ENCODE measurements around the gene CD1D. TPM values are rescaled to one million over a fixed set of nuclear protein-coding genes. Genes with fewer than 3 reads are reported as not detected.

Gene CD1D
- total RNA-seq (33.5 TPM), polyA plus RNA-seq (15.0 TPM)
- long read RNA-seq, donor 1 = 0 reads
- long read RNA-seq, donor 2, partial matches to known transcripts = 149 of 149 reads
- long read RNA-seq, donor 2, other reads (novel, unspliced or antisense) = 0 of 149 reads
- long read RNA-seq, donor 3, partial matches to known transcripts = 41 of 41 reads
- long read RNA-seq, donor 3, other reads (novel, unspliced or antisense) = 0 of 41 reads
- long read RNA-seq, donor 4, partial matches to known transcripts = 17 of 22 reads
- long read RNA-seq, donor 4, other reads (novel, unspliced or antisense) = 5 of 22 reads
- long read RNA-seq, donor 5, partial matches to known transcripts = 10 of 10 reads
- long read RNA-seq, donor 5, other reads (novel, unspliced or antisense) = 0 of 10 reads
- long read RNA-seq, donor 6 = 0 reads
- long read RNA-seq, donor 7, partial matches to known transcripts = 62 of 62 reads
- long read RNA-seq, donor 7, other reads (novel, unspliced or antisense) = 0 of 62 reads
- long read RNA-seq, donor 8, partial matches to known transcripts = 5 of 5 reads
- long read RNA-seq, donor 8, other reads (novel, unspliced or antisense) = 0 of 5 reads
- long read RNA-seq, donor 9, partial matches to known transcripts = 5 of 5 reads
- long read RNA-seq, donor 9, other reads (novel, unspliced or antisense) = 0 of 5 reads
- long read RNA-seq, donor 10, partial matches to known transcripts = 13 of 13 reads
- long read RNA-seq, donor 10, other reads (novel, unspliced or antisense) = 0 of 13 reads

DNA sequence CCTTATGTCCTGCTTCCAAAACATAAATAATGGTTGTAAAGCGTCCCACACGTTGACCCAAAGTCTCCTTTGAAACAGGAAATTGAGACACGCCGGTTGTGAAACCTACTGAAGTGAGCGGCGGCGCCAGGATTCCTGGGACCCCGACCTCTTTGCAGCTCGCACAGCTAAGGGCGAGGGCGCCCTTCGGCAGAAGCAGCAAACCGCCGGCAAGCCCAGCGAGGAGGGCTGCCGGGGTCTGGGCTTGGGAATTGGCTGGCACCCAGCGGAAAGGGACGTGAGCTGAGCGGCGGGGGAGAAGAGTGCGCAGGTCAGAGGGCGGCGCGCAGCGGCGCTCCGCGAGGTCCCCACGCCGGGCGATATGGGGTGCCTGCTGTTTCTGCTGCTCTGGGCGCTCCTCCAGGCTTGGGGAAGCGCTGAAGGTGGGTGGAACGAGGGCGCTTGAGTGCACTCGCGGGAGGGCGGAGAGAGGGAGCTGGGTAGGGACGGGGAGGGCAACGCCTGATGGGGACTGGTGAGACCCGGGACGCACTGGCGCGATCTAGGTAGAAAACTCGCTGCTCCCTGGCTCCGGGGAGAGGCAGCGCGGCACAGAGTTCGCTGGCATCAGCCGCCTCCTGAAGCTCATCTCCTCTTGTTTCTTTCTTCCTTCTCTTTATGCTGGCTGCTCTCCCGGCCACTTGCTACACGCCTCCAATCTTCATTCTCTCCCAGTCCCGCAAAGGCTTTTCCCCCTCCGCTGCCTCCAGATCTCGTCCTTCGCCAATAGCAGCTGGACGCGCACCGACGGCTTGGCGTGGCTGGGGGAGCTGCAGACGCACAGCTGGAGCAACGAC lies at the start of gene CD1D:
TSS of gene CD1D (plus strand) at position 155 of the 836 bp plus-strand sequence. CDS start at position 362, 207 bp downstream.
- peaks cover 39 to 52% of the 10 kb centered on the region in 2 donors for H3K4me1 ChIP-seq (ENCODE audit: control insufficient read depth in 2 of 2, insufficient read depth in 2 of 2, low read length in 2 of 2)
- H3K27ac ChIP-seq (ENCODE audit: low read depth in 1 of 2, low read length in 1 of 2) = peak within 1 kb of the TSS; percentile 64 to 77
- whole genome bisulfite sequencing = under 1% methylated on average over 63 of the region's 63 CpGs
- peaks cover 12 to 14% of the 10 kb centered on the region in 2 donors for H3K36me3 ChIP-seq (ENCODE audit: control insufficient read depth in 2 of 2, insufficient read depth in 2 of 2, low read length in 1 of 2)
- peaks cover 0 to 16% of the 10 kb centered on the region in 2 donors for H3K27me3 ChIP-seq (ENCODE audit: control insufficient read depth in 2 of 2, insufficient read depth in 1 of 2, low read length in 1 of 2)
- peak in 3 of 9 donors; percentile 50 to 68 (median 61) for DNase-seq (ENCODE audit: low read depth in 6 of 9, low spot score in 9 of 9)
- H3K4me3 ChIP-seq (ENCODE audit: low read length in 2 of 2) = peak within 1 kb of the TSS; percentile 88 to 91
- no peaks in the 10 kb centered on the region for H3K9me3 ChIP-seq (ENCODE audit: control insufficient read depth in 2 of 2, insufficient read depth in 1 of 2, low read length in 1 of 2)

DNA sequence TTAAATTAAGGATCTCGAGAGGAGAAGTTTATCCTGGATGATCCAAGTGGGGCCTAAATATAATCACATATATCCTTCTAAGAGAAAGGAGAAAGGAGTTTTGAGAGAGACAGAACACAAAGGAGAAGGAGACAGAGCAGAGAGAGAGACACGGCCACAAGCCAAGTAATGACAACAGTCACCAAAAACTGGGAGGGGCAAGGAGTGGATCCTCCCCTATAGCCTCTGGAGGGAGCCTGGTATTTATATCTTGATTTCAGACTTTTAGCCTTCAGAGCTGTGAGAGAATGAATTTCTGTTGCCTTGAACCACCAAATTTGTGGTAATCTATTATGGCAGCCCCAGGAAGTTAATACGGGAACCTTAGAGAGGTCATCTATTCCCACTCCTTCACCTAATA lies 49.5 kb upstream of the CD1D start:
- Histone ChIP-seq H3K27me3 (ENCODE audit: control insufficient read depth in 2 of 2, insufficient read depth in 1 of 2, low read length in 1 of 2) (no peaks in the 10 kb centered on the region), H3K4me1 (ENCODE audit: control insufficient read depth in 2 of 2, insufficient read depth in 2 of 2, low read length in 2 of 2) (peaks cover 6% of the 10 kb centered on the region in 2 donors), H3K36me3 (ENCODE audit: control insufficient read depth in 2 of 2, insufficient read depth in 2 of 2, low read length in 1 of 2) (no peaks in the 10 kb centered on the region), H3K4me3 (ENCODE audit: low read length in 2 of 2) (no peak overlapping the region), H3K9me3 (ENCODE audit: control insufficient read depth in 2 of 2, insufficient read depth in 1 of 2, low read length in 1 of 2) (no peaks in the 10 kb centered on the region), H3K27ac (ENCODE audit: low read depth in 1 of 2, low read length in 1 of 2) (no peak overlapping the region)
- 96% methylated on average over 3 of the region's 3 CpGs for WGBS
- DNase-seq (ENCODE audit: low read depth in 6 of 9, low spot score in 9 of 9) = no peak

DNA sequence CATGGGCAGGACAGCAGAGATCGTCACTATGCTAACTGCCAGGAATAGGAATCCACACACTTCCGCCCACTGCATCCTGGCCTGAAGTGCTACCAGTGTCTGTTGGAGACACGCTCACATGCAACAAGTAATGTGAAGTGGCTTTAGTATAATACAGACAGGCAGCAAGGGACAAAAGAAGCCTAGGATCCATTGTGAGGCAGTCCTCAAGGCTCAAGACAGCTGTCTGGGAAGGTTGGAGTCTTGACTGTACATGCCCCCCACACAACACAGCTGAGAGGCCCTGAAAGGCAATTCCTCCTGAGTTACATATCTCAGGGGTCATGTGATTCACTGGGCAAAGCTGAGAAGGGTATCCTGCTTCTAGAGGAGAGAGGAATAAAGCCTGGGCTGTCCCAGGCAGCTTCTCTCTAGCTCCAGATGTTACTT lies 39.9 kb upstream of the CD1D start:
- Histone ChIP-seq H3K4me1 (ENCODE audit: control insufficient read depth in 2 of 2, insufficient read depth in 2 of 2, low read length in 2 of 2) (peaks cover 13 to 22% of the 10 kb centered on the region in 2 donors), H3K27ac (ENCODE audit: low read depth in 1 of 2, low read length in 1 of 2) (peak overlapping the region in 1 of 2 donors; percentile 26), H3K36me3 (ENCODE audit: control insufficient read depth in 2 of 2, insufficient read depth in 2 of 2, low read length in 1 of 2) (no peaks in the 10 kb centered on the region), H3K4me3 (ENCODE audit: low read length in 2 of 2) (no peak overlapping the region), H3K9me3 (ENCODE audit: control insufficient read depth in 2 of 2, insufficient read depth in 1 of 2, low read length in 1 of 2) (no peaks in the 10 kb centered on the region), H3K27me3 (ENCODE audit: control insufficient read depth in 2 of 2, insufficient read depth in 1 of 2, low read length in 1 of 2) (no peaks in the 10 kb centered on the region)
- WGBS = 94% methylated on average over 3 of the region's 3 CpGs
- no peak for DNase-seq (ENCODE audit: low read depth in 6 of 9, low spot score in 9 of 9)

DNA sequence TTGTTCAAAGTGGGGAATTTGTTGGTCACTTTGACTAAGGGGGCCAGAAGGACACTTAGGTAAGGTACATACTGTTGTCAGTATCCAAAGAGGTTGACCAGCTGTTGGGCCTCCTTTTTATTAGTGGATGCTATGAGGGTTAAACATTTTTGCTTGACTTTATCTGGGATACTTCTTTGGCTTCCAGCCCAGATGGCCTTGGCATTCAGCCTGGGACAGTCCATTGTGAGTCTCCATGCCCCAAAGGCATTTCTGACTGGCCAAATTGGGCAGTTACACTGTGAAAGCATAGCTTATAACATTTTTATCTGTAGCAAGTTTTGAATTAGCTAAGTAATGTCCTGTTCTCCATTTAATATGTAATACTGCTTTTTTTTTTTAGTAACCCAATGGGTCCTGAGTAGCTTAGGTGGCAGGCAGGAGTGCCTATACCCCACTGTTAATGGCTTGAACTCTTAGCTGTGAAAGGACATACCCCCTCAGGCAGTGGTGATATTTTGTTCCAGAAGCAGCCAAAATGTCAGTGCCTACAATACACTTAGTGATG lies 35.4 kb upstream of the CD1D start:
- Histone ChIP-seq H3K27me3 (ENCODE audit: control insufficient read depth in 2 of 2, insufficient read depth in 1 of 2, low read length in 1 of 2) (no peaks in the 10 kb centered on the region), H3K9me3 (ENCODE audit: control insufficient read depth in 2 of 2, insufficient read depth in 1 of 2, low read length in 1 of 2) (no peaks in the 10 kb centered on the region), H3K36me3 (ENCODE audit: control insufficient read depth in 2 of 2, insufficient read depth in 2 of 2, low read length in 1 of 2) (no peaks in the 10 kb centered on the region), H3K4me1 (ENCODE audit: control insufficient read depth in 2 of 2, insufficient read depth in 2 of 2, low read length in 2 of 2) (peaks cover 20 to 33% of the 10 kb centered on the region in 2 donors), H3K4me3 (ENCODE audit: low read length in 2 of 2) (no peak overlapping the region), H3K27ac (ENCODE audit: low read depth in 1 of 2, low read length in 1 of 2) (no peak overlapping the region)
- DNase-seq (ENCODE audit: low read depth in 6 of 9, low spot score in 9 of 9) = no peak

DNA sequence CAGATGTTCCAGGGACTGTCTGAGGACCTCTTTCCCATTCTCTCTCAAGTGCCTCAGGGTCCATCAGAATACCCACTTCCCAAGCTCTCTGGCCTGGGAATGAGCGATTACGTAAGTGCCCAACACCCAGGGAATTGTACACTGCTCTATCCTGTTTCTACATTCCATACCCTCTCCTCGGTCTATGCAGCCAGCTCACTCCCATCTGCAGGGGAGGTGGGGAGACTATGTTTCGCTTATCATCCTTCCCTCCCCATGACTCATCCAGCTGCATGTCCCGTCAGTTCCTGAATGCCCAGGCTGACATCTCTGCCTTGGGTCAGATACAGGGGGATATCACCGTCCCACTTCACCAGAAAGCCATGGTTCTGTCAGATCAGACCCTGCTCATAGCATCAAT lies 34.5 kb upstream of the CD1D start:
- no peak overlapping the region for H3K4me3 ChIP-seq (ENCODE audit: low read length in 2 of 2)
- H3K36me3 ChIP-seq (ENCODE audit: control insufficient read depth in 2 of 2, insufficient read depth in 2 of 2, low read length in 1 of 2) = no peaks in the 10 kb centered on the region
- DNase-seq (ENCODE audit: low read depth in 6 of 9, low spot score in 9 of 9) = no peak
- H3K4me1 ChIP-seq (ENCODE audit: control insufficient read depth in 2 of 2, insufficient read depth in 2 of 2, low read length in 2 of 2) = peaks cover 23 to 29% of the 10 kb centered on the region in 2 donors
- no peaks in the 10 kb centered on the region for H3K27me3 ChIP-seq (ENCODE audit: control insufficient read depth in 2 of 2, insufficient read depth in 1 of 2, low read length in 1 of 2)
- no peaks in the 10 kb centered on the region for H3K9me3 ChIP-seq (ENCODE audit: control insufficient read depth in 2 of 2, insufficient read depth in 1 of 2, low read length in 1 of 2)
- WGBS = 95% methylated on average over 6 of the region's 6 CpGs
- H3K27ac ChIP-seq (ENCODE audit: low read depth in 1 of 2, low read length in 1 of 2) = no peak overlapping the region

DNA sequence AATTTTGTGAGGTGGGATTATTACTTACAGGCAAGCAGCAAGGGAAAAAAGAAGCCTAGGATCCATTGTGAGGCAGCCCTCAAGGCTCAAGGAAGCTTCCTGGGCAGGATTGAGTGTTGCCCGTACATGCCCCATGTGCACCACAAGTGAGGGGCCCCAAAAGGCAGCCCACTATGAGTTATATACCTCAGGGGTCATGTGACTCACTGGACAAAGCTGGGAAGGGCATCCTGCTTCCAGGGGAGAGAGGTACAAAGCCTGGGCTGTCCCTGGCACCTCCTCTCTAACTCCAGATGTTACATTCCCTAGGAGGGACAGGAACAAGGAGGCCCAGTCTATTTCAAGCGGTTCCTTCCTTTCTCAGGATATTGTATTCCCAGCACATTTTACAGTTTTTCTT lies 34.0 kb upstream of the CD1D start:
- Histone ChIP-seq H3K36me3 (ENCODE audit: control insufficient read depth in 2 of 2, insufficient read depth in 2 of 2, low read length in 1 of 2) (no peaks in the 10 kb centered on the region), H3K4me1 (ENCODE audit: control insufficient read depth in 2 of 2, insufficient read depth in 2 of 2, low read length in 2 of 2) (peaks cover 23 to 29% of the 10 kb centered on the region in 2 donors), H3K27me3 (ENCODE audit: control insufficient read depth in 2 of 2, insufficient read depth in 1 of 2, low read length in 1 of 2) (no peaks in the 10 kb centered on the region), H3K27ac (ENCODE audit: low read depth in 1 of 2, low read length in 1 of 2) (no peak overlapping the region), H3K4me3 (ENCODE audit: low read length in 2 of 2) (no peak overlapping the region), H3K9me3 (ENCODE audit: control insufficient read depth in 2 of 2, insufficient read depth in 1 of 2, low read length in 1 of 2) (no peaks in the 10 kb centered on the region)
- DNase-seq (ENCODE audit: low read depth in 6 of 9, low spot score in 9 of 9) = no peak
- 99% methylated on average over 2 of the region's 2 CpGs for WGBS

DNA sequence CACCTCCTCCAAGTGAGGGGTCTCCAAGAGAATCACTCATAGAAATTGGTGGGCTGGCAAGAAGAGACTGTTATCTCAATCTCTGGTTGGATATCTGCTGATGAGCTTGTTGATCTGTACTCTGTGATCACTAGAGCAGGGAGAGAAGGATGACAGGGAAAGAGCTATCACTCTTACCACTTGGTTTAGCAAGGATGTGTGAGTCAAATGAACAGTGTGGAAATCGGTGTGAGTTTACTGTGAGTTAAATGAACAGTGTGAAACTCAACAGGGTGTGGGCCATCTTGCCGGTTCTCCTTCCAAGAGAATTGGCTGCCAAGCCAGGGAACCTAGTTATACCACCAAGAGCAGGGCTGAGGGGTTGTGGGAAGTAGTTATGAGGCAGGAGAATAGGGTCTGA lies 33.3 kb upstream of the CD1D start:
- H3K27ac ChIP-seq (ENCODE audit: low read depth in 1 of 2, low read length in 1 of 2) = no peak overlapping the region
- H3K36me3 ChIP-seq (ENCODE audit: control insufficient read depth in 2 of 2, insufficient read depth in 2 of 2, low read length in 1 of 2) = no peaks in the 10 kb centered on the region
- H3K9me3 ChIP-seq (ENCODE audit: control insufficient read depth in 2 of 2, insufficient read depth in 1 of 2, low read length in 1 of 2) = no peaks in the 10 kb centered on the region
- H3K4me1 ChIP-seq (ENCODE audit: control insufficient read depth in 2 of 2, insufficient read depth in 2 of 2, low read length in 2 of 2) = peaks cover 19 to 25% of the 10 kb centered on the region in 2 donors
- WGBS = 74% methylated on average over 2 of the region's 2 CpGs
- no peak overlapping the region for H3K4me3 ChIP-seq (ENCODE audit: low read length in 2 of 2)
- no peak for DNase-seq (ENCODE audit: low read depth in 6 of 9, low spot score in 9 of 9)
- no peaks in the 10 kb centered on the region for H3K27me3 ChIP-seq (ENCODE audit: control insufficient read depth in 2 of 2, insufficient read depth in 1 of 2, low read length in 1 of 2)

DNA sequence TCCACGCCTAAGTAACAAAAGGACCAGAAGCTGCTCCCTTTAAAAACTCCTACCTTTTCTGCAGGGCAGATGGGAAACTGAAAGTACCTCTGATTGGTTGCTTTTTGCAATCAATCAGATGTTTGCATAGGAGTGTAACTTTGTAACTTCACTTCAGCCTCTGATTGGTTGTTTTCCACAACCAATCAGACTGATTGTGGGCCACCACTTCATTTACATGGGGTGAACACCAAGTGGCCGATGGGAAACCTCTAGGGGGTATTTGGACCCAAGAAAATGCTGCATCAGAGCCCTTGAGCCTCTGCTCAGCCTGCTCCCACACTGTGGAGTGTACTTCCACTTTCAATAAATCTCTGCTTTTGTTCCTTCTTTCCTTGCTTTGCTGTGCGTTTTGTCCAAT lies 32.8 kb upstream of the CD1D start:
- Histone ChIP-seq H3K36me3 (ENCODE audit: control insufficient read depth in 2 of 2, insufficient read depth in 2 of 2, low read length in 1 of 2) (no peaks in the 10 kb centered on the region), H3K27me3 (ENCODE audit: control insufficient read depth in 2 of 2, insufficient read depth in 1 of 2, low read length in 1 of 2) (no peaks in the 10 kb centered on the region), H3K9me3 (ENCODE audit: control insufficient read depth in 2 of 2, insufficient read depth in 1 of 2, low read length in 1 of 2) (no peaks in the 10 kb centered on the region), H3K4me1 (ENCODE audit: control insufficient read depth in 2 of 2, insufficient read depth in 2 of 2, low read length in 2 of 2) (peaks cover 14 to 20% of the 10 kb centered on the region in 2 donors), H3K4me3 (ENCODE audit: low read length in 2 of 2) (no peak overlapping the region), H3K27ac (ENCODE audit: low read depth in 1 of 2, low read length in 1 of 2) (no peak overlapping the region)
- WGBS = 85% methylated on average over 3 of the region's 3 CpGs
- no peak for DNase-seq (ENCODE audit: low read depth in 6 of 9, low spot score in 9 of 9)

All from thymus (tissue), 14 donors.